ENCODE results near the gene PRDX1. TPM values are rescaled to one million over a fixed set of nuclear protein-coding genes. Genes with fewer than 3 reads are reported as not detected.

PRDX1 gene
- total RNA-seq, 2 donors from 2014 or later: 325 to 508 TPM

- Histone ChIP-seq H3K36me3 (no peaks in the 10 kb centered on the region), H3K27me3 (no peaks in the 10 kb centered on the region), H3K9ac (ENCODE audit: low read depth in 2 of 2, low read length in 2 of 2) (no peak overlapping the region), H3K4me3 (no peak overlapping the region), H3K9me3 (no peaks in the 10 kb centered on the region), H3K4me1 (no peaks in the 10 kb centered on the region), H3K27ac (no peak overlapping the region)
- no peak for TF ChIP-seq CTCF (IDR thresholded peaks at IDR 0.05)
- no peak for DNase-seq
- intact Hi-C loops (cut with DNase I): no loop called here
Measured at GRCh38 chr1:45544530-45544929, 22.8 kb upstream of the PRDX1 start.

- H3K4me1 ChIP-seq: no peaks in the 10 kb centered on the region
- intact Hi-C loops (cut with DNase I): no loop called here
- no peak overlapping the region for H3K9ac ChIP-seq (ENCODE audit: low read depth in 2 of 2, low read length in 2 of 2)
- no peak for TF ChIP-seq CTCF (IDR thresholded peaks at IDR 0.05)
- H3K9me3 ChIP-seq: no peaks in the 10 kb centered on the region
- H3K27ac ChIP-seq: peak overlapping the region; percentile 9
- H3K36me3 ChIP-seq: no peaks in the 10 kb centered on the region
- peak; percentile 66 for DNase-seq
- no peaks in the 10 kb centered on the region for H3K27me3 ChIP-seq
- no peak overlapping the region for H3K4me3 ChIP-seq
Measured at GRCh38 chr1:45543581-45544417, 22.1 kb upstream of the PRDX1 start.

GRCh38 chr1:45542591-45542990 is 20.9 kb upstream of the PRDX1 start:
- peak overlapping the region; percentile 9 for H3K27ac ChIP-seq
- TF ChIP-seq CTCF (IDR thresholded peaks at IDR 0.05): no peak

GRCh38 chr1:45541193-45541592 is 19.5 kb upstream of the PRDX1 start:
- Histone ChIP-seq H3K4me1 (no peaks in the 10 kb centered on the region), H3K27me3 (no peaks in the 10 kb centered on the region), H3K9ac (ENCODE audit: low read depth in 2 of 2, low read length in 2 of 2) (no peak overlapping the region), H3K4me3 (no peak overlapping the region), H3K36me3 (no peaks in the 10 kb centered on the region), H3K9me3 (no peaks in the 10 kb centered on the region), H3K27ac (no peak overlapping the region)
- no peak for TF ChIP-seq CTCF (IDR thresholded peaks at IDR 0.05)
- intact Hi-C loops (cut with DNase I): no loop called here
- DNase-seq: no peak

More at GRCh38 chr1:45542591-45542990, 20.9 kb upstream of the PRDX1 start:
- Histone ChIP-seq H3K27me3 (no peaks in the 10 kb centered on the region), H3K4me1 (no peaks in the 10 kb centered on the region), H3K36me3 (no peaks in the 10 kb centered on the region), H3K9me3 (no peaks in the 10 kb centered on the region), H3K4me3 (no peak overlapping the region), H3K9ac (ENCODE audit: low read depth in 2 of 2, low read length in 2 of 2) (no peak overlapping the region)
- peak; percentile 74 for DNase-seq
- intact Hi-C loops (cut with DNase I): no loop called here

GRCh38 chr1:45536886-45537285 is 15.2 kb upstream of the PRDX1 start:
- H3K4me1 ChIP-seq: no peaks in the 10 kb centered on the region
- H3K9me3 ChIP-seq: no peaks in the 10 kb centered on the region
- intact Hi-C loops (cut with DNase I): no loop called here
- H3K27me3 ChIP-seq: no peaks in the 10 kb centered on the region
- no peak overlapping the region for H3K4me3 ChIP-seq
- TF ChIP-seq CTCF (IDR thresholded peaks at IDR 0.05): no peak
- DNase-seq: no peak
- H3K9ac ChIP-seq (ENCODE audit: low read depth in 2 of 2, low read length in 2 of 2): no peak overlapping the region
- no peak overlapping the region for H3K27ac ChIP-seq
- no peaks in the 10 kb centered on the region for H3K36me3 ChIP-seq

Data from colonic mucosa (tissue), 4 donors.